Ishikawa (cell line): Measurements from ENCODE around the gene FHOD1.

Experiments used
- CEBPB ChIP-seq: IDR thresholded peaks from 2 replicates; pipeline ENCODE4 v1.6.1; 2012
- CREB1 ChIP-seq: IDR thresholded peaks from 2 replicates; pipeline ENCODE4 v1.6.1; 2012; ENCODE audit warnings: low read depth
- EGR1 ChIP-seq: IDR thresholded peaks from 2 replicates; pipeline ENCODE4 v1.6.1; 2012
- EP300 ChIP-seq: IDR thresholded peaks from 2 replicates; pipeline ENCODE4 v1.6.1; 2012; ENCODE audit warnings: borderline replicate concordance
- FOXM1 ChIP-seq: IDR thresholded peaks from 2 replicates; pipeline ENCODE4 v1.6.1; 2012; ENCODE audit warnings: low read depth, borderline replicate concordance
- MAX ChIP-seq: IDR thresholded peaks from 2 replicates; pipeline ENCODE4 v1.6.1; 2012
- NFIC ChIP-seq: IDR thresholded peaks from 2 replicates; pipeline ENCODE4 v1.6.1; 2012
- RAD21 ChIP-seq: IDR thresholded peaks from 2 replicates; pipeline ENCODE4 v1.6.1; 2012; ENCODE audit warnings: low read depth
- REST ChIP-seq: IDR thresholded peaks from 2 replicates; pipeline ENCODE4 v1.6.1; 2012; ENCODE audit warnings: low read depth, mild to moderate bottlenecking
- TAF1 ChIP-seq: IDR thresholded peaks from 2 replicates; pipeline ENCODE4 v1.6.1; 2012; ENCODE audit warnings: low read depth, mild to moderate bottlenecking
- TCF12 ChIP-seq: IDR thresholded peaks from 2 replicates; pipeline ENCODE4 v1.6.1; 2012; ENCODE audit warnings: low read depth
- TEAD4 ChIP-seq: IDR thresholded peaks from 2 replicates; pipeline ENCODE4 v1.6.1; 2012
- USF1 ChIP-seq: IDR thresholded peaks from 2 replicates; pipeline ENCODE4 v1.6.1; 2012
- YY1 ChIP-seq: IDR thresholded peaks from 2 replicates; pipeline ENCODE4 v1.6.1; 2012; ENCODE audit warnings: low read depth
- ZBTB7A ChIP-seq: IDR thresholded peaks from 2 replicates; pipeline ENCODE4 v1.6.1; 2012; ENCODE audit warnings: low read depth

The FHOD1 gene

GRCh38 chr16:67213197-67214019 is 33.9 kb downstream of the FHOD1 start:
- TF ChIP-seq RAD21 = no peak
- no peak for TF ChIP-seq ZBTB7A

DNA sequence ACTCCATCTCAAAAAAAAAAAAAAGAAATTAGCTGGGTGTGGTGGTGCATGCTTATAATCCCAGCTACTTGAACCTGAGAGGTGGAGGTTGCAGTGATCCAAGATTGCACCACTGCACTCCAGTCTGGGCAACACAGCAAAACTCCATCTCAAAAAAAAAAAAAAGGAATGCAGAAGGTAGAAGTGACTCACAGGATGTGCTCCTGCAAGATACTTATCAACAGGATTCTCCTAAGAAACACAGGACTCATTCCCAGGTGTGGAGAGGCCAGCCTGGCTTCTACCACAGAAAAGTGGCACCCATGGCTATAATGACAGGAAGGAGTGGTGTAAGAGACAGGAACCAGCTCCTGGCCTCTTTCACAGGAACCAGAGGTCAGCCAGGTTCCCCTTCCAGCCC is 34.5 kb downstream of the FHOD1 start:
- TF ChIP-seq CREB1 (no peak), NFIC (no peak), CEBPB (no peak), YY1 (no peak), EP300 (no peak), TEAD4 (no peak), FOXM1 (no peak), REST (no peak), USF1 (no peak), TAF1 (no peak), RAD21 (no peak), MAX (no peak), TCF12 (no peak), ZBTB7A (no peak), EGR1 (no peak)

GRCh38 chr16:67211674-67212073 is 35.6 kb downstream of the FHOD1 start:
- TF ChIP-seq YY1 = no peak
- TF ChIP-seq TAF1 = no peak
- TF ChIP-seq RAD21 = no peak
- TF ChIP-seq MAX = no peak
- no peak for TF ChIP-seq REST

- TF ChIP-seq ZBTB7A (no peak), NFIC (no peak), FOXM1 (no peak)
Observed at GRCh38 chr16:67210069-67210937, 37.0 kb downstream of the FHOD1 start.

DNA sequence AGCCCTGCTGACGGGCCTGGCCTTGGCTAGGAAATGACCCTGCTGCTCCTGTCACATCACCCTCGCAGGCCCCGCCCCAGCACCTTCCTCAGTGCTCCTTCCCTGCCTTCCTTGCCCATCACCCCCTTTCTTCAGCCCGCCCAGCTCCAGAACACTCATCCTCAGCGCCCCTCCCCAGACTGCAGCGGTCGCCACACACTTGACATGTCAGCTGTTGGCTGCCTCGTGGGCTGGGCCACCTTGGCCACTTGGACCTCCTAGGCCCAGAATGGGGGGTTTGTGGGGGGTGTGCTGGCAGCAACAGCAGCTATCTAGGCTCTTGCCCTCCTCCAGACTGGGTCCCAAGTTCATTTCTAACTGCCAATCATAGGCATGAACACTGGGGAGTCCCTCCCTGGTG is 37.7 kb downstream of the FHOD1 start:
- TF ChIP-seq CREB1 (no peak), TCF12 (no peak), RAD21 (no peak), USF1 (no peak), TAF1 (no peak), TEAD4 (no peak)

DNA sequence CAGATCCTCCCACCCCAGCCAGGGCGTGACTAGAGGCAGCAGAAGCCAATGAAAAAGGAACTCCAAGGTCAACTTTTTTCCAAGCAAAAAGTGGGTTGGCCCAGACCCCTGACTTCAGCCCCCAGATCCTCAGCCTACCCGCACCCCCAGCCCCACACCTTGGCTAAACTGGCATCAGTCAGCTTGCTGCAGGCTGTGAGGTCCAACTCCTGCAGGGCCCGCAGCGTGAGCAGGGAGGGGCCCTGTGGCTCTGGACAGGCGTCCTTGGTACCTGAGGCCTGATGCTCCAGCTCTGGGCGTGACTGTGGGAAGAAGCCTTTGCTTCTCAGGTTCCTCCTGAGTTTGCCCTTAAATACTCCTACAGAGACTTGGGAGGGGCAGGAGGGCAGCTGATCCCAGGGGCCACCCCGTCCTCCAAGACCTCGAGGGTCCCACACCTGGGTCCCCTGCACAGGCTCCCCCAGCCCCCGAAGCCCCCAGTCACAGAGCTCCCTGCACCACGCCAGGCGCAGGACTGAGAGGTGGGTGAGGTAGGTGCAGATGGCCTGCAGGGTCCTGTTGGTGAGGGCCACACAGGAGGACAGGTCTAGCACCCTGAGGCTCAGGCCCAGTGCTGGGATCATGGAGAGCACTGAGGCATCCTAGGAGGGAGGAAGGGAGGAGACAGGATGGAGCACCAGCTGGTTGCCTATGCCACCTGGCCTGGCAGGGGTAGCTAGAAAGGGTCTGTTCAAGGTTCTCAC is 39.0 kb downstream of the FHOD1 start:
- no peak for TF ChIP-seq RAD21
- TF ChIP-seq EP300 = no peak
- TF ChIP-seq TCF12 = no peak
- TF ChIP-seq TAF1 = no peak
- TF ChIP-seq ZBTB7A = no peak; the same call in 1 of the 2 replicates
- TF ChIP-seq CREB1 = no peak
- TF ChIP-seq NFIC = no peak
- no peak for TF ChIP-seq USF1
- no peak for TF ChIP-seq TEAD4
- TF ChIP-seq YY1 = no peak
- TF ChIP-seq FOXM1 = no peak
- TF ChIP-seq CEBPB = no peak
- TF ChIP-seq REST = no peak
- TF ChIP-seq MAX = no peak
- no peak for TF ChIP-seq EGR1
